Measurements from ENCODE around the gene TOLLIP. TPM values are rescaled to one million over a fixed set of nuclear protein-coding genes. Genes with fewer than 3 reads are reported as not detected.

Gene TOLLIP
- total and polyA plus RNA-seq, 9 of the 15 experiments (the other 6 are each of a cell fraction or from before 2014, with no cell fraction given), result 0.23 to 22.8 (median 7.1) TPM

GRCh38 chr11:1234054-1234720 is 75.2 kb downstream of the TOLLIP start:
- POLR2A ChIA-PET, result interaction anchor here (0.6 kb wide), 1 partner anchor 19 kb away, joined by 3 read pairs; no protein-coding TSS in a partner anchor
- peaks cover 0 to 53% of the 10 kb centered on the region in 2 experiments; a peak in 2 of 5 replicates for H3K4me1 ChIP-seq (replicated peaks in 1 of 2; ENCODE audit: control insufficient read depth in 2 of 2, insufficient read depth in 2 of 2, low read length in 2 of 2)
- TF ChIP-seq, protein P1, sequence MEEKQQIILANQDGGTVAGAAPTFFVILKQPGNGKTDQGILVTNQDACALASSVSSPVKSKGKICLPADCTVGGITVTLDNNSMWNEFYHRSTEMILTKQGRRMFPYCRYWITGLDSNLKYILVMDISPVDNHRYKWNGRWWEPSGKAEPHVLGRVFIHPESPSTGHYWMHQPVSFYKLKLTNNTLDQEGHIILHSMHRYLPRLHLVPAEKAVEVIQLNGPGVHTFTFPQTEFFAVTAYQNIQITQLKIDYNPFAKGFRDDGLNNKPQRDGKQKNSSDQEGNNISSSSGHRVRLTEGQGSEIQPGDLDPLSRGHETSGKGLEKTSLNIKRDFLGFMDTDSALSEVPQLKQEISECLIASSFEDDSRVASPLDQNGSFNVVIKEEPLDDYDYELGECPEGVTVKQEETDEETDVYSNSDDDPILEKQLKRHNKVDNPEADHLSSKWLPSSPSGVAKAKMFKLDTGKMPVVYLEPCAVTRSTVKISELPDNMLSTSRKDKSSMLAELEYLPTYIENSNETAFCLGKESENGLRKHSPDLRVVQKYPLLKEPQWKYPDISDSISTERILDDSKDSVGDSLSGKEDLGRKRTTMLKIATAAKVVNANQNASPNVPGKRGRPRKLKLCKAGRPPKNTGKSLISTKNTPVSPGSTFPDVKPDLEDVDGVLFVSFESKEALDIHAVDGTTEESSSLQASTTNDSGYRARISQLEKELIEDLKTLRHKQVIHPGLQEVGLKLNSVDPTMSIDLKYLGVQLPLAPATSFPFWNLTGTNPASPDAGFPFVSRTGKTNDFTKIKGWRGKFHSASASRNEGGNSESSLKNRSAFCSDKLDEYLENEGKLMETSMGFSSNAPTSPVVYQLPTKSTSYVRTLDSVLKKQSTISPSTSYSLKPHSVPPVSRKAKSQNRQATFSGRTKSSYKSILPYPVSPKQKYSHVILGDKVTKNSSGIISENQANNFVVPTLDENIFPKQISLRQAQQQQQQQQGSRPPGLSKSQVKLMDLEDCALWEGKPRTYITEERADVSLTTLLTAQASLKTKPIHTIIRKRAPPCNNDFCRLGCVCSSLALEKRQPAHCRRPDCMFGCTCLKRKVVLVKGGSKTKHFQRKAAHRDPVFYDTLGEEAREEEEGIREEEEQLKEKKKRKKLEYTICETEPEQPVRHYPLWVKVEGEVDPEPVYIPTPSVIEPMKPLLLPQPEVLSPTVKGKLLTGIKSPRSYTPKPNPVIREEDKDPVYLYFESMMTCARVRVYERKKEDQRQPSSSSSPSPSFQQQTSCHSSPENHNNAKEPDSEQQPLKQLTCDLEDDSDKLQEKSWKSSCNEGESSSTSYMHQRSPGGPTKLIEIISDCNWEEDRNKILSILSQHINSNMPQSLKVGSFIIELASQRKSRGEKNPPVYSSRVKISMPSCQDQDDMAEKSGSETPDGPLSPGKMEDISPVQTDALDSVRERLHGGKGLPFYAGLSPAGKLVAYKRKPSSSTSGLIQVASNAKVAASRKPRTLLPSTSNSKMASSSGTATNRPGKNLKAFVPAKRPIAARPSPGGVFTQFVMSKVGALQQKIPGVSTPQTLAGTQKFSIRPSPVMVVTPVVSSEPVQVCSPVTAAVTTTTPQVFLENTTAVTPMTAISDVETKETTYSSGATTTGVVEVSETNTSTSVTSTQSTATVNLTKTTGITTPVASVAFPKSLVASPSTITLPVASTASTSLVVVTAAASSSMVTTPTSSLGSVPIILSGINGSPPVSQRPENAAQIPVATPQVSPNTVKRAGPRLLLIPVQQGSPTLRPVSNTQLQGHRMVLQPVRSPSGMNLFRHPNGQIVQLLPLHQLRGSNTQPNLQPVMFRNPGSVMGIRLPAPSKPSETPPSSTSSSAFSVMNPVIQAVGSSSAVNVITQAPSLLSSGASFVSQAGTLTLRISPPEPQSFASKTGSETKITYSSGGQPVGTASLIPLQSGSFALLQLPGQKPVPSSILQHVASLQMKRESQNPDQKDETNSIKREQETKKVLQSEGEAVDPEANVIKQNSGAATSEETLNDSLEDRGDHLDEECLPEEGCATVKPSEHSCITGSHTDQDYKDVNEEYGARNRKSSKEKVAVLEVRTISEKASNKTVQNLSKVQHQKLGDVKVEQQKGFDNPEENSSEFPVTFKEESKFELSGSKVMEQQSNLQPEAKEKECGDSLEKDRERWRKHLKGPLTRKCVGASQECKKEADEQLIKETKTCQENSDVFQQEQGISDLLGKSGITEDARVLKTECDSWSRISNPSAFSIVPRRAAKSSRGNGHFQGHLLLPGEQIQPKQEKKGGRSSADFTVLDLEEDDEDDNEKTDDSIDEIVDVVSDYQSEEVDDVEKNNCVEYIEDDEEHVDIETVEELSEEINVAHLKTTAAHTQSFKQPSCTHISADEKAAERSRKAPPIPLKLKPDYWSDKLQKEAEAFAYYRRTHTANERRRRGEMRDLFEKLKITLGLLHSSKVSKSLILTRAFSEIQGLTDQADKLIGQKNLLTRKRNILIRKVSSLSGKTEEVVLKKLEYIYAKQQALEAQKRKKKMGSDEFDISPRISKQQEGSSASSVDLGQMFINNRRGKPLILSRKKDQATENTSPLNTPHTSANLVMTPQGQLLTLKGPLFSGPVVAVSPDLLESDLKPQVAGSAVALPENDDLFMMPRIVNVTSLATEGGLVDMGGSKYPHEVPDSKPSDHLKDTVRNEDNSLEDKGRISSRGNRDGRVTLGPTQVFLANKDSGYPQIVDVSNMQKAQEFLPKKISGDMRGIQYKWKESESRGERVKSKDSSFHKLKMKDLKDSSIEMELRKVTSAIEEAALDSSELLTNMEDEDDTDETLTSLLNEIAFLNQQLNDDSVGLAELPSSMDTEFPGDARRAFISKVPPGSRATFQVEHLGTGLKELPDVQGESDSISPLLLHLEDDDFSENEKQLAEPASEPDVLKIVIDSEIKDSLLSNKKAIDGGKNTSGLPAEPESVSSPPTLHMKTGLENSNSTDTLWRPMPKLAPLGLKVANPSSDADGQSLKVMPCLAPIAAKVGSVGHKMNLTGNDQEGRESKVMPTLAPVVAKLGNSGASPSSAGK (IDR thresholded peaks at IDR 0.05), result no peak
- no peak for TF ChIP-seq BHLHE40 (IDR thresholded peaks at IDR 0.05; ENCODE audit: low read length)
- TF ChIP-seq CTCFL (IDR thresholded peaks at IDR 0.05; ENCODE audit: borderline replicate concordance, insufficient read depth, low read depth, low read length, poor library complexity, severe bottlenecking), result no peak
- TF ChIP-seq ZNF830 (CRISPR knock-in tag; IDR thresholded peaks at IDR 0.05), result no peak
- no peak for TF ChIP-seq SRSF9 (IDR thresholded peaks at IDR 0.05; ENCODE audit: borderline replicate concordance, low read depth, low read length)
- TF ChIP-seq, protein P2, sequence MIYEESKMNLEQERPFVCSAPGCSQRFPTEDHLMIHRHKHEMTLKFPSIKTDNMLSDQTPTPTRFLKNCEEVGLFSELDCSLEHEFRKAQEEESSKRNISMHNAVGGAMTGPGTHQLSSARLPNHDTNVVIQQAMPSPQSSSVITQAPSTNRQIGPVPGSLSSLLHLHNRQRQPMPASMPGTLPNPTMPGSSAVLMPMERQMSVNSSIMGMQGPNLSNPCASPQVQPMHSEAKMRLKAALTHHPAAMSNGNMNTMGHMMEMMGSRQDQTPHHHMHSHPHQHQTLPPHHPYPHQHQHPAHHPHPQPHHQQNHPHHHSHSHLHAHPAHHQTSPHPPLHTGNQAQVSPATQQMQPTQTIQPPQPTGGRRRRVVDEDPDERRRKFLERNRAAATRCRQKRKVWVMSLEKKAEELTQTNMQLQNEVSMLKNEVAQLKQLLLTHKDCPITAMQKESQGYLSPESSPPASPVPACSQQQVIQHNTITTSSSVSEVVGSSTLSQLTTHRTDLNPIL (CRISPR knock-in tag; IDR thresholded peaks at IDR 0.05), result no peak

More at GRCh38 chr11:1234054-1234720, 75.2 kb downstream of the TOLLIP start:
- no peaks in the 10 kb centered on the region for H3K9me3 ChIP-seq (replicated peaks; ENCODE audit: control insufficient read depth, insufficient read depth, low read depth, low read length)
- H2AFZ ChIP-seq (ENCODE audit: low read depth, low read length), result no peak overlapping the region
- no peak overlapping the region for H3K4me3 ChIP-seq
- no peak for FAIRE-seq
- ATAC-seq, result no peak
- WGBS (ENCODE audit: insufficient coverage, low coverage, missing lambda C conversion rate), result 10% methylated on average over 22 of the region's 22 CpGs
- peaks cover 2% of the 10 kb centered on the region for H3K9me1 ChIP-seq (ENCODE audit: control insufficient read depth, insufficient read depth, low read length)
- BruUV-seq (replicated peaks), result no TSS peak
- intact Hi-C loops (cut with micrococcal nuclease), result no loop called here
- H3K27ac ChIP-seq (ENCODE audit: extremely low read depth, low read depth, low read length), result no peak overlapping the region
- H3K4me2 ChIP-seq (ENCODE audit: insufficient read depth, low read length), result no peak overlapping the region
- no peak for DNase-seq (ENCODE audit: extremely low read depth in 1 of 4, low spot score in 3 of 4)
- H3K36me3 ChIP-seq (ENCODE audit: control insufficient read depth, insufficient read depth, low read length), result no peaks in the 10 kb centered on the region
- CTCF ChIA-PET (ENCODE audit: low intra/inter-chr PET ratio), result no interaction called here
- no peaks in the 10 kb centered on the region for H3K79me2 ChIP-seq (ENCODE audit: control insufficient read depth, insufficient read depth, low read length)
- 0 out of 2 replicates have a peak, but pooled peaks cover 14% of the 10 kb centered on the region for H4K20me1 ChIP-seq (replicated peaks; ENCODE audit: control insufficient read depth, insufficient read depth, low read length)
- in situ Hi-C loops (cut with MboI), result no loop called here
- peaks cover 0 to 68% of the 10 kb centered on the region in 2 experiments; a peak in 2 of 5 replicates for H3K27me3 ChIP-seq (ENCODE audit: control insufficient read depth in 2 of 2, insufficient read depth in 2 of 2, low read length in 2 of 2)
- no peak overlapping the region for H3K9ac ChIP-seq (ENCODE audit: insufficient read depth in 1 of 2, low read depth in 2 of 2, low read length in 2 of 2)

All from K562 (cell line).